DLD1 (cell line): Measurements from ENCODE around the gene RMND1.
"Not testable (repeated sequence)": the region's sequence is repeated elsewhere in the genome, so short reads cannot be mapped to it uniquely, and the experiment has no call there.

Experiments used
- in situ Hi-C: cut with HindIII; loops from 2 replicates; pipeline ENCODE4 v1.10.0; 2017; ENCODE audit warnings: low sequenced_read_pairs

Gene RMND1

GRCh38 chr6:151452750-151453427 lies 963 bp upstream of the RMND1 start:
- in situ Hi-C loops = no loop called here

GRCh38 chr6:151451417-151451949 lies 443 bp downstream of the RMND1 start:
- in situ Hi-C loops = no loop called here

GRCh38 chr6:151450928-151451327 lies 998 bp downstream of the RMND1 start:
- in situ Hi-C loops = not testable (repeated sequence)

- in situ Hi-C loops = no loop called here
These were observed 3.3 kb downstream of the RMND1 start for GRCh38 chr6:151448623-151449022.

DNA sequence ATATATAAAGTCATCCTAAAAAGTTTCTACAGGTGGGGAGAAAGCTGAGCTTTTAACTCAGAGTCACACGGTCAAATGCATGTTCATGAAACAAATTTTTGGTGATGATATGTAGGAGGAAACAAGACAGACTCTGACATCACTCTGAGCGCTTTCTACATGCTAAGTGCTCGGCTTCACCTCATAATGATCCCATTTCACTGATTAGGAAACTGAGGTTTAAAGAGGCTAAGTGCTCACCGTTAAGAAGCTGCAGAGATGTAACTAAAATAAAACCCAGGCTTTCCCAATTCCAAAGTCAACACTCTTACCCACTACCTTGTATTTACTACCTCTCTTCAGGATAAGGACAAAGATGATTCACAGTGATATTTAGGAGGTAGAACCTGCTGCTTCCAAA lies 4.7 kb downstream of the RMND1 start:
- in situ Hi-C loops = no loop called here

GRCh38 chr6:151445482-151445881 lies 6.4 kb downstream of the RMND1 start:
- in situ Hi-C loops = no loop called here

DNA sequence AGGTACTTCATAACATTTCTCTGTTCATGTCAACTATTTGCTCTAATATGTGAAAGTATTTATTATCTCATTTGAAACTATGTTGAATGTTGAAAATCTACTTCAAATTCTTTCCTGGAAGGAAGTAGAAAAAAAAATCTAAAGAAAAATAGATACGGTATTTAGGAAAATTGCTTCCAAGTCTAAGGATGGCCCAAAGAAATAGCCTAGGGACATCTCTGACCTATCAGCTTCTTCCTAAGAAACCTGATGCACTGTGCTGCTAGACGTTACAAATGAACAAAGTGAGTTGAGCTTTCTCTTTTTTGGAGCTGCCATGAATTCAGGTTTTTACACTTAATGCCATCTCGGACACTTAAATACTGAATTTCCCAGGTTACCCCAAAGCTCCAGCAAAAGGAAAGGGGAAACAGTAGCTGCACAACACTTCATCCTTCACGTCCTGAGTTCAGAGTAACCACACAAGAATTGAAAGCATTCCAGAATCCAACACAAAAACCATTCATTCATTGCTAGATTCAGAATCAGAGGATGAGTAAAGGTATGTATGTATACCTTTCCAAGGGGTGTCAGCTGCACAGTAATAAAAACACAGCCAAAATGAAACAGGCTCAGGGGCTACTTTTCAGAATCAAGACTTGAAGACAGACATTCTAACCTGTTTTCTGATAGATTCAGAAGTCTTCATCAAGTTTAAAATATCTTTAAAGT lies 7.9 kb downstream of the RMND1 start:
- in situ Hi-C loops = no loop called here

- in situ Hi-C loops = no loop called here
These were observed 8.5 kb downstream of the RMND1 start for GRCh38 chr6:151443454-151443853.

DNA sequence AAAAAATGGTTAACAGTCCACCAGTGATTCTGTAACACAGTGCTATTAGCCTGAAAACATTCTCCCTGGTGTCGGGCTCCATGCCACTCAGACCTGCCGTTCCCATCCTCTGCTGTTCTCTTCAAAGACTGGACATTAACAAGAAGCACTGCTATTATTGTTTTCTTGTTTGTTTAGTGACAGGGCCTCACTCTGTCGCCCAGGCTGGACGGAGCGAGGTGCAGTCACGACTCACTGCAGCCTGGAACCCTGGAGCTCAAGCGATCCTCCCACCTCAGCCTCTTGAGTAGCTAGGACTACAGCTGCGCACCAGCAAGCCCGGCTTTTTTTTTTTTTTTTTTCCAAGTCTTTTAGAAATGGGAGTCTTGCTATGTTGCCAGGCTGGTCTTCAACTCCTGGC lies 9.6 kb downstream of the RMND1 start:
- in situ Hi-C loops = no loop called here

DNA sequence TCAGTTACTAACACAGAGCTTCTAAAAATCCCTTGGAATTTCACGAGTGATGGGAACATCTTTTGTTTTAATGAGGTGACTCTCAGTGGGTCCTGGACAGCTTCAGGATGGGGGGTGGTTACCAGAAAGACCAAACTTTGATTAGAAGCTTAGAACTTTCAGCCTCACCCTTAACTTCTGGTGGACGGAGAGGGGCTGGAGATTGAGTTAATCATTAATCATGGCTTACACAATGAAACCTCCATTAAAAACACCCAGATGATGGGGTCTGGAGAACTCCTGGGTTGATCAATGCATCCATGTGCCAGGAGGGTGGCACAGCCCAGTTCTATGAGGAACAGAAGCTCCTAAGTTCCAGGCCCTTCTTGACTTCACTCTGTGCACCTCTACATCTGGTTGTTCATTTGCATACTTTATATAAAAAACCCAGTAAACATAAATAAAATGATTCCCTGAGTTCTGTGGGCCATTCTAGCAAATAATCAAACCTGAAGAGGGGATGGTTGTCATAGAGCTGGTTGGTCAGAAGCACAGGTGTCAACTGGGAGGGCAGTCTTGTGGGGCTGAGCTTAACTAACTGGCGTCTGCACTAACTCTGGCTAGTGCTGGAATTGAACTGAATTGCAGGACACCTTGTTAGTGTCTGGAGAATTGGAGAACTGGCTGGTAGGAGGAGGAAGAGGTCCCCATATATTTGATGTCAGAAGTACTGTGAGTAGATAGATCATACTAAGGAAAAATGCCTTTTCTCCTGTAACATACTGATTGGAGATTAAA lies 10.3 kb downstream of the RMND1 start:
- in situ Hi-C loops = no loop called here

- in situ Hi-C loops = no loop called here
These were observed 11.0 kb downstream of the RMND1 start for GRCh38 chr6:151440930-151441329.

GRCh38 chr6:151440498-151440897 lies 11.4 kb downstream of the RMND1 start:
- in situ Hi-C loops = no loop called here

DNA sequence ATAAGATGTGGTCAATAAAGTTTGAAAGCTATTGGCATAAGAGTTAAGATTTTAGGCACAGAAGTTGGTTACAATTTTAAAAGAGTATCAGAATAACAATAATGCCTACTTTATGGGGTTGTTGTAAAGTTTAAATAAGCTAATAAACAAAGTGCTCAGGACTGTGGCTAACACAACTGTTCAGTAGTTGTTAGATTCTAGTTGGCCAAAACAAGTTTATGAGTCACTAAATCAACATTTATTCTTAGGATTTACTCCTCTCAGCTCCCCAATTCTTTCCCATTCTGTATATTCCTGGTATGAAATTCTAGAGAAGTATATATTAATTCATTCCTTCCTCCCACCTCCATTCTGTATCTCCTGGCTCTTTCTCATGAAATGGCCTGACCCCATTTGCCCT lies 14.5 kb downstream of the RMND1 start:
- in situ Hi-C loops = no loop called here

- in situ Hi-C loops = no loop called here
These were observed 15.1 kb downstream of the RMND1 start for GRCh38 chr6:151436802-151437201.

DNA sequence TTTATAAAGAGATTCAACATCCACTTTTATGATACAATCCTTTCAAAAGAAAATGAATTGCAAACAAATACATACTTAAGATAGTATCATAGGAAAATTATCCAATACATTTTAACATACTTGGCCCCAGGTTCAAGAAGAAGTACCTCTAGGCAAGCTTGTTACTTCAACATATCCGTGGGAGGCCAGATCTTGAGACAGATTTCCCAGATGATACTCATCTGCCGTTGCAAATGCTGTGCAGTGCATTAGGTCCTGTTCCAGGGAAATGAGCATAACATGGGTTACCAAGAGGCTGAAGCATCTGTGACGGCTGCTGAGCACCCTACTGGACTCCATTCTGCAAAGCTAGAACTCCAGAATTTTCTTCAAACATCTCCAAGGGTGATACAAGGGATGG lies 15.6 kb downstream of the RMND1 start:
- in situ Hi-C loops = no loop called here

DNA sequence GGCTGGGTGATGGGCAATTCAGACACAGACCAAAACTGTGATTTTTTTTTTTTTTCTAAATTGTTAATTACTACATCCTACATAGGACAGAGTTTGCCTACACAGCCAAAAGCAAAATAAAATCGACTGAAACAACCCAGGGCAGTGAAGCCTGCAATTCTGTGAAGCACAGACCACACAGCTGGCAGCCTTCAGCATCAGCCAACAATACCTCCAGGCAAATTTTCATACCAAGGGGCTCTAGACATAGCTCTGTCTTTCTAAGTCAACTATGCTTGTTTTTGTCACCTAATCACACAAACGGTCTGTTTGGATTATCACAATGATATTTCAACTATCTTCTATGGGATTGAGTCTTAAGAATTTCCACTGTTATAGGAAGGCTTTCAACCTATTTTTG lies 17.6 kb downstream of the RMND1 start:
- in situ Hi-C loops = no loop called here

DNA sequence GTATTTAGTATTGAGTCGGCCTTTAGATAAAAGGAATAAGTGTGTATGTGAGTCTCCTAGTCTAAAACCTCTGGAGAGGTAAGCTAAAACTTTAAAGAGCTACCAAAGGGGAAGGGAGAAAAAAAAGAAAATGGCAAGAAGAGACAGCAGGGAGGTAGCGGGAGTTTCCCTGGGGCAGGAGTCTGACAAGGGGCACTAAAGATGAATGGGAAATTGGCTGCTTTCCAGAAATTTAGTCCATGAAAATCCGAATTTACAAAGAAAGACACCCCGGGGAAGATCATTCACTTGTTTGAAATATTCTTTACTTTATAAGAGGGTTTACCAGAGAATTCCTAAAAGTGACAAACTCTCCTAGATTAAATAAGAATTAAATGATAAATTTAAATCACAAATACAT lies 19.3 kb downstream of the RMND1 start:
- in situ Hi-C loops = no loop called here

GRCh38 chr6:151431337-151431736 lies 20.6 kb downstream of the RMND1 start:
- in situ Hi-C loops = no loop called here

- in situ Hi-C loops = no loop called here
These were observed 21.0 kb downstream of the RMND1 start for GRCh38 chr6:151430886-151431285.

GRCh38 chr6:151428093-151428735 lies 23.7 kb downstream of the RMND1 start:
- in situ Hi-C loops = no loop called here

DNA sequence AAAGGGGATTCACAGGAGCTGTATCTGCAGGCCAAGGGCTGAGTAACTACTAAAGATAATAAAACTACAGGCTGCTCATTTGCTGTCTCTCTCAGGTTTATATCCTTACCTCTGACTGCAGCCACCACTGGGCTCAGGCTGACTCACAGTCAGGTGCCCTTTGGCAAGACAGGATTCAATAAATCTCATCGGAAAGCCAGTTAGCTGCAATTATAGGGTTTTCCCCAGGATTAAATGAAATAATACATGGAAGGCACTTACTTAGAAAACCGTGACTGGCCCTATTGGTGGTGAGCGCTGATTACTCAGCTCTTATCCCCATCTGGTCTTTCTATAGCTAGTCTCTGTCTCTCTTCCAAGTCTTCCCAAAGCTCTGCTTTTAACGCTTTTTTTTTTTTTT lies 26.4 kb downstream of the RMND1 start:
- in situ Hi-C loops = no loop called here
